ENCODE results near the gene PIP4K2B.
A peak's percentile ranks its signal among the peaks of the same experiment; 100 is the strongest.
"Not testable (repeated sequence)": the region's sequence is repeated elsewhere in the genome, so short reads cannot be mapped to it uniquely, and the experiment has no call there.

The PIP4K2B gene

GRCh38 chr17:38799501-38800236 lies at the start of gene PIP4K2B:
TSS of gene PIP4K2B (minus strand) at chr17:38799556. CDS start at chr17:38799424, 132 bp downstream.
- DNase-seq, result peak; percentile 92 to 96

GRCh38 chr17:38848557-38848891 lies 49.2 kb upstream of the PIP4K2B start:
- no peak for DNase-seq

GRCh38 chr17:38844261-38844757 lies 45.0 kb upstream of the PIP4K2B start:
- DNase-seq, result no peak

GRCh38 chr17:38825762-38826247 lies 26.4 kb upstream of the PIP4K2B start:
- no peak for DNase-seq

- DNase-seq, result peak; percentile 90 to 100
These were observed 25.8 kb upstream of the PIP4K2B start, which contains the start of gene CWC25 for GRCh38 chr17:38824899-38825761. TSS of gene CWC25 (minus strand) at chr17:38825321. CDS start at chr17:38825183, 138 bp downstream.

- peak in 1 of 2 donors; percentile 28 for DNase-seq
These were observed 16.3 kb upstream of the PIP4K2B start for GRCh38 chr17:38815576-38816193.

- no peak for DNase-seq
These were observed 10.5 kb upstream of the PIP4K2B start for GRCh38 chr17:38809828-38810227.

- DNase-seq, result no peak
These were observed 943 bp upstream of the PIP4K2B start for GRCh38 chr17:38800237-38800760.

GRCh38 chr17:38798614-38799500 lies 499 bp downstream of the PIP4K2B start:
- peak; percentile 13 to 26 for DNase-seq

GRCh38 chr17:38797828-38798227 lies 1.5 kb downstream of the PIP4K2B start:
- no peak for DNase-seq

GRCh38 chr17:38797158-38797490 lies 2.2 kb downstream of the PIP4K2B start:
- no peak for DNase-seq

- peak; percentile 18 to 57 for DNase-seq
These were observed 2.8 kb downstream of the PIP4K2B start for GRCh38 chr17:38796451-38797157.

GRCh38 chr17:38794221-38794620 lies 5.1 kb downstream of the PIP4K2B start:
- DNase-seq, result no peak

- DNase-seq, result no peak
These were observed 8.2 kb downstream of the PIP4K2B start for GRCh38 chr17:38791162-38791561.

GRCh38 chr17:38790148-38790707 lies 9.1 kb downstream of the PIP4K2B start:
- DNase-seq, result not testable (repeated sequence)

- no peak for DNase-seq
These were observed 10.2 kb downstream of the PIP4K2B start for GRCh38 chr17:38789185-38789584.

GRCh38 chr17:38787999-38788398 lies 11.4 kb downstream of the PIP4K2B start:
- DNase-seq, result not testable (repeated sequence)

- no peak for DNase-seq
These were observed 13.0 kb downstream of the PIP4K2B start for GRCh38 chr17:38786372-38786771.

GRCh38 chr17:38783227-38783626 lies 16.1 kb downstream of the PIP4K2B start:
- no peak for DNase-seq

GRCh38 chr17:38779965-38780752 lies 19.2 kb downstream of the PIP4K2B start:
- no peak for DNase-seq

Data from inflammatory macrophage treated with lipopolysaccharide for 1 hour (primary cell).